GM12878 (cell line): ENCODE measurements around the gene KLHL25. TPM values are rescaled to one million over a fixed set of nuclear protein-coding genes. Genes with fewer than 3 reads are reported as not detected.

Experiments
- ATAC-seq: fragments of 200-7000 bp; cut with Tn5 transposase; 3 replicates; pipeline ENCODE4 v1.9.1; 2020; ENCODE audit warnings: mild to moderate bottlenecking, moderate library complexity
- BruUV-seq: library from RNA; stranded (reverse); fragments of 400-500 nt; replicated peaks from 2 replicates; lab custom pipeline; 2021; lab: Mats Ljungman, UMichigan
- CTCF ChIA-PET: fragments of 300-600 bp; sonication (Branson Sonifier 250); formaldehyde crosslinking; extraction: SDS; loops from one replicate; lab custom pipeline; 2021; ENCODE audit warnings: inconsistent platforms; lab: Yijun Ruan, JAX
- POLR2A ChIA-PET: fragments of 350-600 bp; formaldehyde crosslinking; extraction: SDS; loops from one replicate; lab custom pipeline; 2021; ENCODE audit warnings: inconsistent platforms; lab: Charles Lee
- RAD21 ChIA-PET: fragments of 300-600 bp; sonication (Branson Sonifier 250); formaldehyde crosslinking; loops from one replicate; lab custom pipeline; 2023; ENCODE audit warnings: antibody characterized with exemption; ENCODE audit not compliant: unreplicated experiment; lab: Charles Lee
- SMC1A ChIA-PET: fragments of 300-600 bp; sonication (Branson Sonifier 250); formaldehyde crosslinking; loops from one replicate; lab custom pipeline; 2023; ENCODE audit not compliant: unreplicated experiment, uncharacterized antibody; lab: Charles Lee
- DNase-seq: peaks from one replicate; pipeline ENCODE4 v3.0.0-alpha.2; 2011; ENCODE audit warnings: low read depth, low spot score
- FAIRE-seq: peaks from 3 replicates; lab custom pipeline; 2011; peaks lifted over from hg19 to GRCh38; lab: Jason Lieb, UNC
- H2AFZ ChIP-seq: 2 replicates; pipeline ENCODE4 v1.6.0; 2011; ENCODE audit warnings: low read depth, low read length, control low read depth; ENCODE audit not compliant: control insufficient read depth
- H3K27ac ChIP-seq: 2 replicates; pipeline ENCODE4 v1.5.1; 2011; ENCODE audit warnings: control low read depth; ENCODE audit not compliant: control insufficient read depth, insufficient read depth
- H3K27me3 ChIP-seq, 2 experiments: replicated peaks in 1 of 2; 2 replicates each; pipeline versions ENCODE4 v1.6.0 to v1.6.1; 2011; ENCODE audit warnings: low read length in 1 of 2; ENCODE audit not compliant: control insufficient read depth in 2 of 2, insufficient read depth in 2 of 2
- H3K36me3 ChIP-seq, 2 experiments: 2 replicates each; pipeline ENCODE4 v1.5.1; 2011; ENCODE audit warnings: low read length in 1 of 2; ENCODE audit not compliant: control insufficient read depth in 2 of 2, insufficient read depth in 2 of 2
- H3K4me1 ChIP-seq: 2 replicates; pipeline ENCODE4 v1.6.1; 2011; ENCODE audit warnings: mild to moderate bottlenecking, low read length, moderate library complexity, mixed read lengths; ENCODE audit not compliant: control insufficient read depth, insufficient read depth
- H3K4me2 ChIP-seq: 2 replicates; pipeline ENCODE4 v1.6.0; 2011; ENCODE audit warnings: control low read depth; ENCODE audit not compliant: control insufficient read depth, insufficient read depth
- H3K4me3 ChIP-seq: fragments of 200-600 bp; sonication (generic); 2 replicates; pipeline ENCODE4 v1.5.1; 2016
- H3K79me2 ChIP-seq: 2 replicates; pipeline ENCODE4 v1.6.0; 2011; ENCODE audit warnings: low read length; ENCODE audit not compliant: control insufficient read depth, insufficient read depth
- H3K9ac ChIP-seq: 2 replicates; pipeline ENCODE4 v1.8.0; 2011; ENCODE audit warnings: low read length, control low read depth, mixed read lengths; ENCODE audit not compliant: control insufficient read depth, insufficient read depth
- H3K9me3 ChIP-seq: replicated peaks from 3 replicates; pipeline ENCODE4 v1.5.1; 2011; ENCODE audit warnings: mild to moderate bottlenecking, low read length; ENCODE audit not compliant: control insufficient read depth, insufficient read depth
- H4K20me1 ChIP-seq: 2 replicates; pipeline ENCODE4 v1.6.0; 2011; ENCODE audit not compliant: control insufficient read depth, insufficient read depth
- CHD1 ChIP-seq: IDR thresholded peaks from 2 replicates; pipeline ENCODE4 v1.6.1; 2012; ENCODE audit warnings: low read depth, low read length, improper control_type of control experiment
- EZH2 ChIP-seq: IDR thresholded peaks from 2 replicates; pipeline ENCODE4 v1.6.1; 2012; ENCODE audit warnings: low read depth, mild to moderate bottlenecking, control low read depth, inconsistent platforms, low read length, borderline replicate concordance; ENCODE audit not compliant: control insufficient read depth
- FOXM1 ChIP-seq: IDR thresholded peaks from 2 replicates; pipeline ENCODE4 v1.6.1; 2012; ENCODE audit warnings: low read depth, mild to moderate bottlenecking, inconsistent platforms, low read length, moderate library complexity
- JUNB ChIP-seq: IDR thresholded peaks from 2 replicates; pipeline ENCODE4 v1.6.1; 2016; ENCODE audit warnings: antibody characterized with exemption, mild to moderate bottlenecking
- MTA2 ChIP-seq: fragments of 450-650 bp; IDR thresholded peaks from 2 replicates; pipeline ENCODE4 v1.6.1; 2016; ENCODE audit warnings: low read depth, mild to moderate bottlenecking, moderate library complexity
- NFIC ChIP-seq: IDR thresholded peaks from 2 replicates; pipeline ENCODE4 v1.6.1; 2012; ENCODE audit warnings: low read depth, mild to moderate bottlenecking, inconsistent platforms, low read length, moderate library complexity
- SMC3 ChIP-seq: IDR thresholded peaks from 2 replicates; pipeline ENCODE4 v1.6.1; 2011; ENCODE audit warnings: low read length, improper control_type of control experiment, borderline replicate concordance
- WGBS: methylation state at CpG from one replicate; pipeline ENCODE4 v1.1.6; 2016; ENCODE audit warnings: low lambda C conversion rate; ENCODE audit not compliant: insufficient replicate concordance, insufficient coverage; ENCODE audit errors: missing lambda C conversion rate; 5-methylcytosine and 5-hydroxymethylcytosine counted together
- in situ Hi-C: fragments of 300-500 bp; cut with MboI; formaldehyde crosslinking; loops from 9 replicates; pipeline ENCODE4 v1.14.3; 2018; ENCODE audit warnings: mixed read lengths
- intact Hi-C: fragments of 100-400 bp; cut with micrococcal nuclease; formaldehyde crosslinking; loops from one replicate; pipeline ENCODE4 v1.14.2; 2022; ENCODE audit not compliant: unreplicated experiment
- polyA plus RNA-seq, 11 experiments: library from polyadenylated mRNA; depleted of rRNA in 4 of 11; unstranded in 6 of 11; stranded (reverse) in 5 of 11; fragments of >200 nt; fragmentation: Nextera tagmentation in 4 of 11; fragmentation: Illumina TruSeq in 1 of 11; extraction: Ambion mirVana in 4 of 11; extraction: Trizol in 1 of 11; gene quantifications; 1 replicate in 1 of 11; 2 replicates in 10 of 11; pipeline versions ENCODE4 v1.2.1 to v1.2.3, GENCODE V29; 2011 to 2016; ENCODE audit warnings: inconsistent platforms in 2 of 11, missing spikeins in 2 of 11, low read depth in 1 of 11
- total RNA-seq, 4 experiments: library from RNA; depleted of rRNA in 3 of 4; stranded (reverse); fragments of >200 nt in 3 of 4; fragmentation: Illumina TruSeq in 1 of 4; extraction: Trizol in 1 of 4; gene quantifications; 2 replicates each; pipeline versions ENCODE4 v1.2.1 to v1.2.3, GENCODE V29; 2013 to 2021
- TF ChIP-seq, protein P1 (sequence below): IDR thresholded peaks from 2 replicates; pipeline ENCODE4 v1.6.1; 2012; ENCODE audit warnings: low read depth, low read length, improper control_type of control experiment
- TF ChIP-seq, protein P2 (sequence below): fragments of 450-650 bp; IDR thresholded peaks from 2 replicates; pipeline ENCODE4 v1.6.1; 2016; ENCODE audit warnings: mild to moderate bottlenecking, moderate library complexity, borderline replicate concordance

KLHL25 gene
- total and polyA plus RNA-seq, 10 of the 15 experiments (the other 5 are each of a cell fraction or from before 2014, with no cell fraction given) = 0.04 to 3.0 (median 2.1) TPM; not detected in 1

DNA sequence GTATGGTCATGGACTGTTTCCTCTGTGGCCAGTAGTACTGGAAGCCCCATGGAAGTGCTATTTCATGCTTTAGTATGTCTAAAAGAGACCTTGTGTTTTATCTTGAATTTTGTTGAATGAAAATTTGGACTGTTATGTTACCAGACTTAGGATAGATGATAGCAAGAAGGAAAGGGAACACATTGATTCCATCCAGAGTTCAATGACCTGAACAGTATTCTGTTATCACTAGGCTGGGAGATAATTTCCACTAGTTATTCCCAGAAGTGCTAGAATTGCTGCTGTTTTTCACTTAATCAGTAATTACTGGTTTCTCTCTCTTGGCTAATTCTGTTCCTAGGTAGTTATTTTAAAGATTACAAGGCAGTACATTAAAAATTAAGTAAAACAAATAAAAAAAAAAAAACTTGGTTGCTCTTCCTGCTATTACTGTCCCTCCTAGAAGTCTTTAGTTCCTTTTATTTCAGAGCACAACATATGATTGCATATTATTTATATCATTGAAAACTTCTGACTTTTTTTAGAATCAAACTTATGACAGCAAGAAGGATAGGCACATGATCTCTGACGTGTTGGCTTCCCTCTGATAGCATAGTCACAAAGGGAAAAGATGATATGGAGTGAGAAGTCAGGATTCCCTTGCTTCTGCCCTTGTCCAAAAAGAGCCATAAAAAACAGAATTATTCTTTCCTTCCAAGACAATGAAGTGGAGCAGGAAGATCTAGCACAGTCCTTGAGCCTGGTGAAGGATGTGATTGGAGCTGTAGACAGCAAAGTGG lies 72.2 kb downstream of the KLHL25 start:
- Histone ChIP-seq H3K4me1 (peaks cover 30% of the 10 kb centered on the region), H3K27ac (no peak overlapping the region), H3K36me3 (peaks cover 28 to 59% of the 10 kb centered on the region in 2 experiments), H3K4me3 (no peak overlapping the region), H3K4me2 (no peak overlapping the region), H3K27me3 (no peaks in the 10 kb centered on the region), H2AFZ (no peak overlapping the region), H3K9ac (no peak overlapping the region), H4K20me1 (no peaks in the 10 kb centered on the region), H3K79me2 (peaks cover 6% of the 10 kb centered on the region), H3K9me3 (no peaks in the 10 kb centered on the region)
- FAIRE-seq = no peak
- ChIA-PET CTCF (no interaction called here), SMC1A (interaction anchor here (1.5 kb wide), 1 partner anchor 106 kb away, joined by 3 read pairs; no protein-coding TSS in a partner anchor), RAD21 (no interaction called here), POLR2A (no interaction called here)
- BruUV-seq = no TSS peak
- in situ Hi-C loops = no loop called here
- intact Hi-C loops = no loop called here
- ATAC-seq = no peak
- 90% methylated on average over 1 of the region's 1 CpG for WGBS
- no peak for TF ChIP-seq NFIC
- TF ChIP-seq, protein P1, sequence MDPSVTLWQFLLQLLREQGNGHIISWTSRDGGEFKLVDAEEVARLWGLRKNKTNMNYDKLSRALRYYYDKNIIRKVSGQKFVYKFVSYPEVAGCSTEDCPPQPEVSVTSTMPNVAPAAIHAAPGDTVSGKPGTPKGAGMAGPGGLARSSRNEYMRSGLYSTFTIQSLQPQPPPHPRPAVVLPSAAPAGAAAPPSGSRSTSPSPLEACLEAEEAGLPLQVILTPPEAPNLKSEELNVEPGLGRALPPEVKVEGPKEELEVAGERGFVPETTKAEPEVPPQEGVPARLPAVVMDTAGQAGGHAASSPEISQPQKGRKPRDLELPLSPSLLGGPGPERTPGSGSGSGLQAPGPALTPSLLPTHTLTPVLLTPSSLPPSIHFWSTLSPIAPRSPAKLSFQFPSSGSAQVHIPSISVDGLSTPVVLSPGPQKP = no peak
- DNase-seq = no peak

DNA sequence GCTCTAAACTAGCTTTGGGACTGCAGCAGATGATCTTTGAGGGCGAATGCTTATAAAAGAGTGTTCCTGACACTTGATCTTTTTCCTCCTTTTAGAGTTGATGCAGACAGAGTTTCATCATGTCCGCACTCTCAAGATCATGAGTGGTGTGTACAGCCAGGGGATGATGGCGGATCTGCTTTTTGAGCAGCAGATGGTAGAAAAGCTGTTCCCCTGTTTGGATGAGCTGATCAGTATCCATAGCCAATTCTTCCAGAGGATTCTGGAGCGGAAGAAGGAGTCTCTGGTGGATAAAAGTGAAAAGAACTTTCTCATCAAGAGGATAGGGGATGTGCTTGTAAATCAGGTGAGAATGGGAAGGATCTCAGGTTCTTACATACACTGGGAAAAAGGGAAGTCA lies 75.7 kb downstream of the KLHL25 start:
- FAIRE-seq = no peak
- RAD21 ChIA-PET = interaction anchor here (0.8 to 2.1 kb wide), 4 partner anchors 11 to 230 kb away, joined by 3 to 8 read pairs (median 4); no protein-coding TSS in a partner anchor
- Histone ChIP-seq H3K9ac (no peak overlapping the region), H3K27ac (peak overlapping the region; percentile 82), H2AFZ (no peak overlapping the region), H3K9me3 (no peaks in the 10 kb centered on the region), H4K20me1 (no peaks in the 10 kb centered on the region), H3K79me2 (peaks cover 6% of the 10 kb centered on the region), H3K4me3 (no peak overlapping the region; the same call in 1 of the 2 replicates), H3K4me1 (peaks cover 42% of the 10 kb centered on the region), H3K27me3 (no peaks in the 10 kb centered on the region), H3K4me2 (peak overlapping the region; percentile 69), H3K36me3 (peaks cover 20 to 45% of the 10 kb centered on the region in 2 experiments)
- 71% methylated on average over 4 of the region's 4 CpGs for WGBS
- no peak for DNase-seq
- ATAC-seq = no peak
- CTCF ChIA-PET = interaction anchor here (0.7 to 1.9 kb wide), 4 partner anchors 11 to 122 kb away, joined by 3 to 6 read pairs (median 4); no protein-coding TSS in a partner anchor
- intact Hi-C loops (no loop called here), in situ Hi-C loops (no loop called here)
- BruUV-seq = no TSS peak
- SMC1A ChIA-PET = interaction anchor here (0.6 to 2.2 kb wide), 8 partner anchors 8 to 232 kb away, joined by 3 to 12 read pairs (median 4); no protein-coding TSS in a partner anchor
- POLR2A ChIA-PET = interaction anchor here (2.2 kb wide), 1 partner anchor 11 kb away, joined by 6 read pairs; no protein-coding TSS in a partner anchor
- TF ChIP-seq FOXM1 = no peak
- no peak for TF ChIP-seq MTA2
- no peak for TF ChIP-seq EZH2
- TF ChIP-seq JUNB = no peak
- TF ChIP-seq, protein P2, sequence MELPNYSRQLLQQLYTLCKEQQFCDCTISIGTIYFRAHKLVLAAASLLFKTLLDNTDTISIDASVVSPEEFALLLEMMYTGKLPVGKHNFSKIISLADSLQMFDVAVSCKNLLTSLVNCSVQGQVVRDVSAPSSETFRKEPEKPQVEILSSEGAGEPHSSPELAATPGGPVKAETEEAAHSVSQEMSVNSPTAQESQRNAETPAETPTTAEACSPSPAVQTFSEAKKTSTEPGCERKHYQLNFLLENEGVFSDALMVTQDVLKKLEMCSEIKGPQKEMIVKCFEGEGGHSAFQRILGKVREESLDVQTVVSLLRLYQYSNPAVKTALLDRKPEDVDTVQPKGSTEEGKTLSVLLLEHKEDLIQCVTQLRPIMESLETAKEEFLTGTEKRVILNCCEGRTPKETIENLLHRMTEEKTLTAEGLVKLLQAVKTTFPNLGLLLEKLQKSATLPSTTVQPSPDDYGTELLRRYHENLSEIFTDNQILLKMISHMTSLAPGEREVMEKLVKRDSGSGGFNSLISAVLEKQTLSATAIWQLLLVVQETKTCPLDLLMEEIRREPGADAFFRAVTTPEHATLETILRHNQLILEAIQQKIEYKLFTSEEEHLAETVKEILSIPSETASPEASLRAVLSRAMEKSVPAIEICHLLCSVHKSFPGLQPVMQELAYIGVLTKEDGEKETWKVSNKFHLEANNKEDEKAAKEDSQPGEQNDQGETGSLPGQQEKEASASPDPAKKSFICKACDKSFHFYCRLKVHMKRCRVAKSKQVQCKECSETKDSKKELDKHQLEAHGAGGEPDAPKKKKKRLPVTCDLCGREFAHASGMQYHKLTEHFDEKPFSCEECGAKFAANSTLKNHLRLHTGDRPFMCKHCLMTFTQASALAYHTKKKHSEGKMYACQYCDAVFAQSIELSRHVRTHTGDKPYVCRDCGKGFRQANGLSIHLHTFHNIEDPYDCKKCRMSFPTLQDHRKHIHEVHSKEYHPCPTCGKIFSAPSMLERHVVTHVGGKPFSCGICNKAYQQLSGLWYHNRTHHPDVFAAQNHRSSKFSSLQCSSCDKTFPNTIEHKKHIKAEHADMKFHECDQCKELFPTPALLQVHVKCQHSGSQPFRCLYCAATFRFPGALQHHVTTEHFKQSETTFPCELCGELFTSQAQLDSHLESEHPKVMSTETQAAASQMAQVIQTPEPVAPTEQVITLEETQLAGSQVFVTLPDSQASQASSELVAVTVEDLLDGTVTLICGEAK = no peak
- no peak for TF ChIP-seq CHD1
- TF ChIP-seq SMC3 = no peak
